Activated CD4-positive, alpha-beta T cell treated with anti-CD3 and anti-CD28 coated beads, Interleukin-2, amount 50 U/mL, for 1 hour (primary cell): ENCODE results near the gene COX6A1.
"Not testable (repeated sequence)": the region's sequence is repeated elsewhere in the genome, so short reads cannot be mapped to it uniquely, and the experiment has no call there.

Experiments used
- DNase-seq: peaks from one replicate; pipeline ENCODE4 v3.0.0-alpha.2; 2020

The COX6A1 gene

GRCh38 chr12:120428597-120429229, 9.2 kb upstream of the COX6A1 start:
- DNase-seq: no peak

DNA sequence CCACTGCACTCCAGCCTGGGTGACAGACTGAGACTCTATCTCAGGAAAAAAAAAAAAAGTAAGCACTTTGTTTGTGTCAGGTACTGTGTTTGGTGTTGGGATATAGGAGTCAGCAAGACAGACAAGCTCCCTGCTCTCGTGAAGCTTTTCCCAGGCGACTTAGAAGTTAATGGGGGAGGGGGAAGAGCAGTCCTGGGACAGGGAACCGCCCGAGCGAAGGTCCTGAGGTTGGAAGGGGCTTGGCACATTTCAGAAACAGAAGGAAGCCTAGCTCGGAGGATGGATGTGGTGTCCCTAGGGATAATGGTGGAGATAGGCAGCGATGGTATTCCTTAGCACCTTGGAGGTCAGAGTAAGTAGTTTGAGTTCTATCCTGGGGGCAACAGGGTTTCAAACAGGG, 8.5 kb upstream of the COX6A1 start:
- no peak for DNase-seq

DNA sequence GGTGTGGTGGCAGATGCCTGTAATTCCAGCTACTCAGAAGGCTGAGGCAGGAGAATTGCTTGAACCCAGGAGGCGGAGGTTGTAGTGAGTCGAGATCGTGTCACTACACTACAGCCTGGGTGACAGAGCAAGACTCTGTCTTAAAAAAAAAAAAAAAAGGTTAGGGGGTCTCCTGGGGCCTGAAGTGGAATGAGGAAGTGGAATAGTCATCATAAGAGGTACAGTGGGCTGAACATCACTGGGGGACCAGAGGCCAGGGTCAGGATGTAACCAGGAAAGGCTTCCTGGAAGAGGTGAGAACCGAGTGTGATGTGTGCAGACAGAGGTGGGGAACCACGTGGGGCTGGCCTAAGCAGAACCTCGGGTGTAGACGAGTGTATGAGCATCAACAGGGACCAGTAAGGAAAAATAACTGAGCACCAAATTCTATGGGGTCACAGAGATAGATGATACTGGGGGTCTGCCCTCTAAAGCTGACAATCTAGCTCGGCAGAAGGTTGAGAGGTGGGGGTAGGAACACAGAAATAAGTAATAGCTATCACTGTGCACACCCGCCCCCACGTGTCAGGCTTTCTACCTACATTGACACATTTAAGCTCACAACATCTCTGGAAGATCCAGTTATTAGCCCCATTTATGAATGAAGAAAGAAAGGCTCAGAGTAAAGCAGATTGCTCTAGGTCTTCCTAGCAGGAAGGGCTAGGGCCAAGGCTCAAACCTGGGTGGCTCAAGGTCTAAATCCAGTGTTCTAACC, 5.0 kb upstream of the COX6A1 start:
- no peak for DNase-seq

DNA sequence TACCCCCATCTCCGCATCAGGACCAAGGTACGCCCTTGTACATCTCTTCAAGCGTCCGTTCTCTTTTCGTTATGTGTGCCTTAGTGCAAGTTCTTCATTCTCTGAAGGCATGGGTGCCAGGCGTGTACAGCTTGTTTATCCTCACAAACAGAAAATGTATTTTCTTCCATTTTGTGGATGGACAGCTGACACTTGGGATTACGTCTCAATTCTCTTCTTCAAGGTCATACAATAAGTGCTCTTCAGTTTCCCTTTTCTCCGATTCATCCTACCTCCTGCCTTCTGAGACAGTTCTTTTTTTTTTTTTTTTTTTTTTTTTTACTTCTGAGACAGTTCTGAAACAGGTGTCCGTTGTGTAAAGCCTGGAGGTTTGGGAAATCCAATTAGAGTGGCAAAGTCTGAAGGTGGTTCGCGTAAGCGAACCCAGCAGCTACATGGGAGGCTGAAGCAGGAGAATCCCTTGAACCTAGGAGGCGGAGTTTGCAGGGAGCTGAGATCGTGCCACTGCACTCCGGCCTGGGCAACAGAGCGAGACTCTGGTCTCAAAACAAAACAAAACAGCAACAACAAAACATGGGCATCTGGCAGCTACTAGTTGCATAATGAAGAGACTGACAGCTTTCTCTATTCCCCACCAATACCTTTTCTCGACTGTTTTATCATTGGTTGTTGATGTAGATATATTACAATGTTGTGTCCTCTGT, 734 bp downstream of the COX6A1 start:
- no peak for DNase-seq

- DNase-seq: peak; percentile 75
Observed at GRCh38 chr12:120439646-120440247, 1.8 kb downstream of the COX6A1 start.

- DNase-seq: no peak
Observed at GRCh38 chr12:120444676-120445075, 6.8 kb downstream of the COX6A1 start.

DNA sequence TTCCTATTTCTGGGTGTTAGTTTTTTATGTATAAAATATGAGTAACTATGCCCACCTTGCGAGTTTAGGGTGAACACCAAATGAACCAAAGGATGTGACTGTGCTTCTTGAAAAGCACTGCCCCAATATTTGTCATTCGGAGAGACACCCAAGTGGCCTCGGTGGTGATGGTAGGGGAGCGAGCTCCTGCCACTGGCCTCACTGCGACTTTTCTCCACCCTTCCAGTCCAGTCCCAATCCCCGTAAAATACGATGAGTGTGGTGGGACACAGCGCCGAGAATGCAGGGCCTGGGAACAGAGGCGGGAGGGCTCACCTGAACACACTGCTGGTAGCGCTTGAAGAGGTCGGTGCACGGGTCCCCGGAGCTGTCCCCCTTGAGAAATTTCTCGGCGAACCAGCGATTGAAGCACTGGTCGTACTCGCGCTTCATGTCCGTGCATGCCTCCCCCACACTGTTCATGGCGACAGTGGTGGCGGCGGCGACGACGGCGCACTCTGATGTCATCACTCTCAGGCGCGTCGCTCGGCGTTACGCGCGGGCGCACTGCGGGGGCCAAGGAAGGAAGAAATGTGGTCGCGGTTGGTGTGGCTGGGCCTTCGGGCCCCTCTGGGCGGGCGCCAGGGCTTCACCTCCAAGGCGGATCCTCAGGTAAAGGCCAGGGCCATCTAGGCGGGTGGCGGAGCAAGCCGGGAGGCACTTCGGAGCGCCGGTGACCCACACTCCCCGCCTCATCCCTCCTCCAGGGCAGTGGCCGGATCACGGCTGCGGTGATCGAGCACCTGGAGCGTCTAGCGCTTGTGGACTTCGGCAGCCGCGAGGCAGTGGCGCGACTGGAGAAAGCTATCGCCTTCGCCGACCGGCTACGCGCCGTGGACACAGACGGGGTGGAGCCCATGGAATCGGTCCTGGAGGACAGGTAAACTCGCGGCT, 8.3 kb downstream of the COX6A1 start, which contains the start of the genes GATC and TRIAP1:
Gene GATC (plus strand): TSS at position 534 of the 933 bp plus-strand sequence. CDS start 37 bp downstream, at position 571.
Gene TRIAP1 (minus strand): TSS at position 474 of the 933 bp plus-strand sequence. CDS start 12 bp downstream, at position 462.
- peak; percentile 88 for DNase-seq

DNA sequence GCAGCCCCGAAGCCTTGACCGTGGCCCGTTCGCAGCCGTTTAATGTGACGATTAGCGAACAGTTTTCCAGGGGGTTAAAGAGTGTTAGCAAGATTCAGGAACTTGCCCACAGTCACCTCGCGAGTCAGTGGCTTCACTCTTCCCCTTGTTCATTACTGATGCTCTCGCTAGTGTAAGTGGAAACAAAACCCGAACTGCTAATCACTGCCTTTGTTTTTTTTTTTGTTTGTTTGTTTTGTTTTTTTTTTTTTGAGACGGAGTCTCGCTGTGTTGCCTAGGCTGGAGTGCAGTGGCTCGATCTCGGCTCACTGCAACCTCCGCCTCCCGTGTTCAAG, 8.9 kb downstream of the COX6A1 start:
- not testable (repeated sequence) for DNase-seq

GRCh38 chr12:120447992-120448391, 10.1 kb downstream of the COX6A1 start:
- DNase-seq: no peak

DNA sequence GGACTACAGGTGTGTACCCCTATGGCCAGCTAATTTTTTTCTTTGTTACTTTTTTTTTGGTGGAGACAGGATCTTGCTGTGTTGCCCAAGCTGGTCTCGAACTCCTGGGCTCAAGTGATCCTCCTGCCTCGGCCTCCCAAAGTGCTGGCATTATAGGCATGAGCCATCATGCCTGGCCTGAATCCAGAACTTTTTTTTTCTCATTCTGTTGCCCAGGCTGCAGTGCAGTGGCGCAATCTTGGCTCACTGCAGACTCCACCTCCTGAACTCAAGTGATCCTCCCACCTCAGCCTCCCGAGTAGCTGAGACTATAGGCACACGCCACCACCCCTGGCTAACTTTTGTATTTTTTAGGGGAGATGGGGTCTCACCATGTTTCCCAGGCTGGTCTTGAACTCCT, 14.6 kb downstream of the COX6A1 start:
- DNase-seq: not testable (repeated sequence)

DNA sequence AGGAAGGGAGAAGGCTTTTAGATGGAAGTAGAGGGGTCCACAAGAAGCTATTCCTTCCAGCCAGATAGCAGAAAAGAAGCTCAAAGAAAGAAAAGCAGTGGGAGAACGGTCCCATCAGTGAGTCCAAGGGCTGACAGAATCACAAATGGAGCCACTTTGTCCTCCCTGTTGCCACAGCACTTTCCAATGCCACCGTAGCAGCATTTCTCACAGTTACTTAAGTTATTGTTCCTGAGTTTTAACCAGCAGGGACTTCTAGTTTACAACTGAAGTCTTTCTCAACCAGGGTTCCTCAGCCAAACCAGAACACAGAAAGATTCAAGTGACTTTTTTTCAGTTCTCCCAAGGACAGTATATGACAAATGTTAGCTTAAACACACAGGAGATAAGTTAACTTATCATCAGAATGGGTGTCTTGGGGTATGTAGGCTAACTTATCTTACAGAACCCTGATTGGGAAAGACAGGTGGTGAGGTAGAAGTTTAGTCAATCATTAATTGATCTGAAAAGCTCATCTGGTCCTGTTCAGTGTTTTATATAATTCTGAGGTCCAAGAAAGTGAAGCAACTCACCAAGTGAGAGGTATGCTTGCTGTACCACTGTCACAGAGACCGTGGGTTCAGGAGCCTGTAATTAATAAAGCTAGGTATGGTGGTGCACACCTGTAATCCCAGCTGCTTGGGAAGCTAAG, 15.3 kb downstream of the COX6A1 start:
- DNase-seq: no peak

DNA sequence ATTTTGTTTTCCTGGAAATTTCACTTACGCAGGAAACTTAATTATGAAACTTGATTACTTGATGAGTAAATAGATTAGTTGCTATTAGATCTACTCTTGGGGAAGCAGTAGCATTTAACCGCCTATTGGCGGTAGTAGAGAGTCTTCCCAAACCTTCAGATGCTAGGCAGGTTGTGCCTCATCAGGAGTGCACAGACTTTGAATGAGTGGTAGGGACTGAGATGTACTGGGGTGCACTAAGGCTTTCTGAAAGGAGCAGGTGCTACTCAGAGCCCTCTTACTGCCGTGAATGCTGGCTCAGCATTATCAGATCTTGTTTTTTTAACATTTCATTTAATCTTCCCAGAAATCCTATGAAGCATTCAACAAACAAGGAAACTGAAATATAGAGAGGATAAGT, 16.1 kb downstream of the COX6A1 start:
- DNase-seq: no peak

- DNase-seq: no peak
Observed at GRCh38 chr12:120455302-120455701, 17.4 kb downstream of the COX6A1 start.

GRCh38 chr12:120457133-120457532, 19.2 kb downstream of the COX6A1 start:
- DNase-seq: no peak

DNA sequence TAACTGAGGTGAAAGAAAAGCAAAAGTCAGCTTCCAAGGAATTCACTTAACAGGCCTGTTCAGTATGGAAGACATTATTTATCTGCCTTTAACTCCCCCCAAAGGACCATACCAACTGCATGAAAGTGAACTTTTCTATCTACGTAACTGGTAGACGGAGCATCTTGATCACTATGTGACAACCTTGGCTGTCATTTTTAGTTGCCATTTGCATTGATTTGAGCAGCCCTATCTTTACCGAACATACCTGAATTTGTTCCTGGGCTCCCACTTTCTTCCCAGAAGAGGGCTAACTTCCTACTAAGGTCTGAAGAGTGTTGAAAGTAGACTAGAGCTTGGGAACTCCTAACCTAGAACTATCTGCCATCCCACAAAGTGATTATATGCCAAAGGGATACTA, 22.2 kb downstream of the COX6A1 start:
- DNase-seq: no peak

- DNase-seq: no peak
Observed at GRCh38 chr12:120462099-120462640, 24.3 kb downstream of the COX6A1 start.

GRCh38 chr12:120463712-120464111, 25.8 kb downstream of the COX6A1 start:
- DNase-seq: no peak

DNA sequence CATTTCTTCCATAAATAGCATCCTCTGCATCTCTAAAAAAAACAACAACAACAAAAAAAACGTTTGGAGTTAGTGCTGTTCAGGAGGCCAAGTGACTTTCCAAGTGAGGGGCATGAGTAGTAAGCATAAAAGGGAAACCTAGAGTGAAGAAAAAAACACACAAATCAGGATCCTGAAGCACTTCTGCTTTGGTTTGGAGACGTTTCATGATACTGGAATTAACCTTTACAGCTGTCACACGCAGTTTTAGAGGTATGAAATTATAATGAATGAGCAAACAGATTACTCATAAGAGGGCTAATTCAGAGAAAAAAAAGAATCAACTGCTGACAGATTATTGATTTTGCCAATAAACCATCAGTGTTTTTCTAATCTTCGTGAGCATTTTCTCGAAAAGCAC, 27.8 kb downstream of the COX6A1 start:
- DNase-seq: no peak

DNA sequence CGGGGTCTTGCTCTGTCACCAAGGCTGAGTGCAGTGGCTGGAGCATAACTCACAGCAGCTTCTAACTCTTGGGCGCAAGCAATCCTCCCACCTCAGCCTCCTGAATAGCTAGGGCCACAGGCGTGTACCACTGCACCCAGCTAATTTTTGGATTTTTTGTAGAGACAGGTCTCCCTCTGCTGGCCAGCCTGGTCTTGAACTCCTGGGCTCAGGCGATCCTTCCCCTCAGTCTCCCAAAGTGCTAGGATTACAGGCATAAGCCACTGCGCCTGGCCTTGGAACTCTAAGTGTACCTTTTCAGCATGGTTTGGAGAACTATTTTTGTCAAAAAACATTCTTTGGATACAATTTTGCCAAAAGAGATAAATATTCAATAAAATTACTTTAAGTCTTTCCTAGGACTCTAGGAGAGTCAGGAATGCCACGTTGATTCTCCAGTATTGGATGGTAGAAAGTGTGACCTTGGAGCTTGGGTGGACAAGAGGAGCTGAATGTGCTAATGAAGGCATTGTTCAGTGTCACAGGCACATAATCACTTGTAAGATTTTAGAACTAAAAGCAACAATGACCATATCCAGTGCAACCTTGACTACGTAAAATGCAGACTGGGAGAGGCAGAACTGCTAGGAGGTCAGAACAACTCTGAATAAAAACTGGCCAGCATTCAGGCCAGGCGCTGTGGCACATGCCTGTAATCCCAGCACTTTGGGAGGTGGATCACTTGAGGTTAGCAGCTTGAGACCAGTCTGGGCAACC, 28.8 kb downstream of the COX6A1 start:
- DNase-seq: peak; percentile 51

DNA sequence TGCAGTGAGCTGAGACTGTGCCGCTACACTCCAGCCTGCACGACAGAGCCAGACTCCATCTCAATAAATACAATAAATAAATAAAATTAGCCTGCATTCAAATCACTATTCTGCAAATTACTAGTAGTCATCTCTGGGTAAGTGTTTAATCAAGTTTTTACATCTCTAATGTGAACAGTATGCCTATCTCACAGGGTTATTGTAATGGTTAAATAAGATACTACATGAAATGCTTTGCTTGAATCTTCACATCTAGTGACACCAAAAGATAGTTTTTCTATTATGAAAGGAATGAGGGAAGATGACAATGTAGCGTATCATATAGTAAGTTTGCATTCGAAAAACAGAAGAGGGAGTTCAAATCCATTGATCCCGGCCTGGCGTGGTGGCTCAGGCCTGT, 29.5 kb downstream of the COX6A1 start:
- DNase-seq: no peak
